Gastroesophageal sphincter (tissue), 2 donors: Measurements from ENCODE around the gene MTCL3.

ENCODE experiments used
- POLR2A ChIP-seq, 2 donors: fragments of 450-650 bp; IDR thresholded peaks; one replicate each; pipeline ENCODE4 v1.6.1; 2017; ENCODE audit warnings: antibody characterized with exemption in 2 of 2, mild to moderate bottlenecking in 2 of 2, moderate library complexity in 1 of 2
- POLR2AphosphoS5 ChIP-seq: sonication (generic); formaldehyde crosslinking; IDR thresholded peaks from one replicate; pipeline ENCODE4 v1.6.1; 2017; ENCODE audit warnings: antibody characterized with exemption

- TF ChIP-seq POLR2A (IDR thresholded peaks at IDR 0.05): no peak
- no peak for TF ChIP-seq POLR2AphosphoS5
Observed at GRCh38 chr6:127518191-127518709, 885 bp downstream of the MTCL3 start.
